HFF-Myc (cell line): ENCODE results near the gene HOXA1.

ENCODE experiments used
- DNase-seq: peaks from one replicate; pipeline ENCODE4 v3.0.0-alpha.2; 2011; ENCODE audit warnings: low read depth; ENCODE audit errors: extremely low read depth
- H3K4me3 ChIP-seq: replicated peaks from 2 replicates; pipeline ENCODE4 v1.5.1; 2011; ENCODE audit warnings: low read depth, mild to moderate bottlenecking, control low read depth, low read length
- TF ChIP-seq, protein P1 (sequence below): IDR thresholded peaks from 2 replicates; pipeline ENCODE4 v1.5.1; 2012; ENCODE audit warnings: mild to moderate bottlenecking, low read depth, low read length, control low read depth; ENCODE audit errors: missing control alignments

HOXA1 gene

DNA sequence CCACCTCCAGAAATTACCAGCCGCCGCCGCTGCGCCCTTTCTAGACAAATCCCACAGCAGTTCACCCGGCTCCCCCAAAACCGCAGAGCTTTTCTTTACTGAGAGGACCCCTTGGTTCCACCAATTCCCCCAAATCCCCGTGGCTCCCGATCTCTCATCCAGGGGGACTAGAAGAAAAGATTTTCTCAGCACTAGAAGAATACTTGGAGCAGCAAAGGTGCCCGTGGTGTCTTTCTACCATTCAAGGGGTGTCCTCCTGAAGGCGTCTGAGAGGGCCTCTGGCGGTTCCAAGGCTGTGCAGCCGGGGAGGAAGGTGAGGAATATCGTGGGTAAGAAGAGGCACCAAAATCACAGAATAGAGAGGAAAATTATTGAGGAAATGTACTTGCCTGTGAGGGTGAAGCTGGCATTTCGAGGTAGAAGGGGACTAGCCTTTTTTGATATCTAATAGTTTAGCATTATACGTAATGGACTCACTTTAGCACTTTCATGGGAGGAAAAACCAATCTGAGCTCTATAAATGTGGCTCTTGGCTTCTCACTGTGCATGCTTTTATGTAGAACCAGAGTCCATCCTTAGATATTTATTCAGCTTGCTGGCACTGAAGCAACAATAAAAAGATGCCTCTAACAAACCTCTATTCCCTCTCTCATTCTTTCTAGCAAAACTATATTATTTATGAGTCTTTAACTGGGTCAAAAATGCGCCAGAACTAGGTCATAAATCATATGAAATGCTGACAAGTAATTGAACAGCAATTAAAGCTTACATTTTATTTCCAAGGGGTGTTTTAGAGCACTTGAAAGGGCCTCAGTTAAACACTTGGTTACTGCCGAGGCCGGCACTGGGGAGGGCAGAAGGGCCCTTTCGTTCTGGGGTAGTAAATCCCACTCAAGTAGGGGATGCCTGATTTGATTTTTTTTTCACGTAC, 20.5 kb upstream of the HOXA1 start:
- TF ChIP-seq, protein P1, sequence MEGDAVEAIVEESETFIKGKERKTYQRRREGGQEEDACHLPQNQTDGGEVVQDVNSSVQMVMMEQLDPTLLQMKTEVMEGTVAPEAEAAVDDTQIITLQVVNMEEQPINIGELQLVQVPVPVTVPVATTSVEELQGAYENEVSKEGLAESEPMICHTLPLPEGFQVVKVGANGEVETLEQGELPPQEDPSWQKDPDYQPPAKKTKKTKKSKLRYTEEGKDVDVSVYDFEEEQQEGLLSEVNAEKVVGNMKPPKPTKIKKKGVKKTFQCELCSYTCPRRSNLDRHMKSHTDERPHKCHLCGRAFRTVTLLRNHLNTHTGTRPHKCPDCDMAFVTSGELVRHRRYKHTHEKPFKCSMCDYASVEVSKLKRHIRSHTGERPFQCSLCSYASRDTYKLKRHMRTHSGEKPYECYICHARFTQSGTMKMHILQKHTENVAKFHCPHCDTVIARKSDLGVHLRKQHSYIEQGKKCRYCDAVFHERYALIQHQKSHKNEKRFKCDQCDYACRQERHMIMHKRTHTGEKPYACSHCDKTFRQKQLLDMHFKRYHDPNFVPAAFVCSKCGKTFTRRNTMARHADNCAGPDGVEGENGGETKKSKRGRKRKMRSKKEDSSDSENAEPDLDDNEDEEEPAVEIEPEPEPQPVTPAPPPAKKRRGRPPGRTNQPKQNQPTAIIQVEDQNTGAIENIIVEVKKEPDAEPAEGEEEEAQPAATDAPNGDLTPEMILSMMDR, result no peak
- no peak overlapping the region for H3K4me3 ChIP-seq
- DNase-seq, result no peak

DNA sequence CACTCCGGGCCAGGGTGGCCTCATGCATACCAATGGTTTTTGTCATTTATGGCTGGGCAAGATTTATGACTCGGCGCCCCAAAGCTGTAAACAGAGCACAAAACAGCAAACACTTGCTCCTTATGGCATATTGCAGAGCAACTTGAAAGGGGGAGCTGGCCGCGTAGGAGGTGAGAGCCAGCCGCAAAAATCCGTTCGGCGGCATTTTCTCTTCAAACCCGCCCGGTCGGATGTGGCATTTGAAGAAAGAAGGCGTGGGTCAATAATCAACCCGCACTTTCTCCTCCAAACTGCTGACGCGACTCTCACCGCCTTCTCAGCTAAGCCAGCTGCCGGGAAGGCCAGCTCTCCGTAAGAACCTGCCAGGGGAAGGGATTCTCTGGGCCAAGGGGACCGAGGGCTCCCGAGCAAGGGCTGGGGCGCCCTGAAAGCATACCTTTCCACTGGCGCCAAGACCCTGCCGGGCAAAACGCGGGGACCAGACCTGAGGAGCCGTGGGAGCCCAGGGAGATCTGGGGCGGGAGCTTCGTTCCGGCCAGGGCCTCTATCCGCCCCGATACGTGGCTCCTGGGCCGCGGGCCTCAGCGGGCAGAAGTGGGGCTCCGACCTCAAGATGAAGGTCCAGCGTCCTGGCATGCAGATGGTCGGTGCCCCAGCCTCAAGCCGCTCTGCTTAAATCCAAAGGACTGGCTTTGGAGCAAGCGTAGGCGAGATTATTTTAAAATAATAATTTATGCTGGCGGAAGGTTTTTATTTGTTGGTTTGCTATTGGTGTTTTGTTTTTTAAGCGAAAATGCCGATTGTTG, 19.6 kb upstream of the HOXA1 start:
- TF ChIP-seq, protein P1, result no peak
- no peak overlapping the region for H3K4me3 ChIP-seq
- no peak for DNase-seq

GRCh38 chr7:27114881-27115220, 19.1 kb upstream of the HOXA1 start:
- TF ChIP-seq, protein P1, result no peak
- no peak overlapping the region for H3K4me3 ChIP-seq

GRCh38 chr7:27113991-27114769, 18.4 kb upstream of the HOXA1 start:
- no peak overlapping the region for H3K4me3 ChIP-seq
- no peak for DNase-seq
- TF ChIP-seq, protein P1, result no peak

More at GRCh38 chr7:27114881-27115220, 19.1 kb upstream of the HOXA1 start:
- DNase-seq, result no peak

- no peak overlapping the region for H3K4me3 ChIP-seq
- TF ChIP-seq, protein P1, result no peak
- DNase-seq, result no peak
Measured at GRCh38 chr7:27112955-27113949, 17.5 kb upstream of the HOXA1 start.
